Measurements from ENCODE around the gene ARID4B. TPM values are rescaled to one million over a fixed set of nuclear protein-coding genes. Genes with fewer than 3 reads are reported as not detected.

ARID4B gene
- total RNA-seq, 1 donor from 2014 or later = 17.6 TPM

- intact Hi-C loops (cut with DNase I) = no loop called here
- DNase-seq (ENCODE audit: low spot score) = no peak
Observed at GRCh38 chr1:235152235-235152634, 175.7 kb downstream of the ARID4B start.

DNA sequence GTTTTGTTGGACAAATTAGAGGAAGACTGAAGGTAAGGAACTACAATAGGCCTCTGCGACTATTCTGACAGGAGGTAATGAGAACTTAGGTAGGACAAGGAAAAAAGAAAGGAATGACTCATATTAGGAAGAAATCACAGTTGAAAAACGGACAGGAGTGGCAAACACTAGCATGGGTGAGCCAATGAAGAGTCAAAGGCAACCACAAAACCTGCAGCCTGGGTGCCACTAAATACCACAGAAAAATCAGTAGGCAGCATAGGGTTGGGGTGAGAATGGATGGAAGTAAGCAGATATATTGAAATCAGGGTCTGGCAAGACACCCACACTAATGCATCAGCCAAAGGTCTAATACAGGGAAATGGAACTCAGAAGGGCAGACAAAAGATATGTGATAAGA lies 176.9 kb downstream of the ARID4B start:
- intact Hi-C loops (cut with DNase I) = no loop called here
- no peak for DNase-seq (ENCODE audit: low spot score)

- DNase-seq (ENCODE audit: low spot score) = no peak
- intact Hi-C loops (cut with DNase I) = no loop called here
Observed at GRCh38 chr1:235149824-235150223, 178.2 kb downstream of the ARID4B start.

- no peak for DNase-seq (ENCODE audit: low spot score)
- intact Hi-C loops (cut with DNase I) = no loop called here
Observed at GRCh38 chr1:235147269-235147668, 180.7 kb downstream of the ARID4B start.

GRCh38 chr1:235145639-235146038 lies 182.3 kb downstream of the ARID4B start:
- DNase-seq (ENCODE audit: low spot score) = no peak
- intact Hi-C loops (cut with DNase I) = no loop called here

GRCh38 chr1:235142991-235143390 lies 185.0 kb downstream of the ARID4B start:
- intact Hi-C loops (cut with DNase I) = no loop called here
- DNase-seq (ENCODE audit: low spot score) = no peak

DNA sequence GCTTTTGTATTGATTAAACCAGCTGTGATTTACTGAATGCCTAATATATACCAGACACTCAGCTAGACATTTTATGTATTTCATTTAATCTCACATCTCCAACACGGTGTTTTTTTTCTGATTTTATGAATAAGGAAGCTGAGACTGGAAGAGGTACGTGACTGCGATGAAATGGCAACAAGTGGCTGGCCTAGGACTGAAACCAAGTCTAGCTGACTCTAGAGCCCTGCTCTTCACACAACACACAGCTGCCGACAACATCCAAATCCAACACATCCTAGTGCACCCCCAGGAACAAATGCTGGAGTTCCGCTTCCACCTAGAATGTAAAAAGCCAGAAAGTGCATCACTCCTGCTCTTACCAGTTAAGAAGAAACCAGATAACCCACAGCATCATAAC lies 188.7 kb downstream of the ARID4B start:
- DNase-seq (ENCODE audit: low spot score) = no peak
- intact Hi-C loops (cut with DNase I) = no loop called here

GRCh38 chr1:235138821-235139220 lies 189.2 kb downstream of the ARID4B start:
- no peak for DNase-seq (ENCODE audit: low spot score)
- intact Hi-C loops (cut with DNase I) = no loop called here

DNA sequence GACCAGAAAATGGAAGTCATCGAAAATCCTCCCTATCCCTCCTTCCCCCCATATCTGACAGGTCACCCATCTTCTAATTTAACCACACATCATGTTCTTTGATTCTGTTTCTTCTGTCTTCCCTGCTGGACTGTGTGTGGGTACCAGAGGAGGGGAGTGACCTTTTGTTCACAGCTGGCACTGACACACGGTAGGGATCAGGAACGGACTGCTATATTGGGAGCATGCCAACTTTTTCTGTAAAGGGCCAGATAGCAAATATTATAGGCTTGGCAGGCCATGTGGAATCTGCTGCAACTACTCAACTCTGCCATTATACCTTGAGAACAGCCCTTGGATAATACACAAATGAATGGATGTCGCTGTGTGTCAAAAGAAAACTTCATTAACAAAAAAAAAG lies 191.9 kb downstream of the ARID4B start:
- no peak for DNase-seq (ENCODE audit: low spot score)
- intact Hi-C loops (cut with DNase I) = no loop called here

DNA sequence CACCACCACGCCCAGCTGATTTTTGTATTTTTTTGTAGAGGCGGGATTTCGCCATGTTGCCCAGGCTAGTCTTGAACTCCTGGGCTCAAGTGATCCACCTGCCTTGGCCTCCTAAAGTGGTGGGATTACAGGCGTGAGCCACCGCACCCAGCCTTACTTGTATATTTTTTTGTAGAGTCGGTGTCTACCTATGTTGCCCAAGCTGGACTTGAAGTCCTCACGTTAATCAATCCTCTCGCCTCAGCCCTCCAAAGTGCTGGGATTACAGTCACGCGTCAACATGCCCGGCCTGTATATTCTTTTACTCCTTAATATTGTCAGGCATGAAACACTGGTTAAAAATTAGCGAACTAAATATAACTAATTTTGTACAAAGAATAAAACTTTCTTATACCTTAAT lies 193.8 kb downstream of the ARID4B start:
- no peak for DNase-seq (ENCODE audit: low spot score)
- intact Hi-C loops (cut with DNase I) = no loop called here

DNA sequence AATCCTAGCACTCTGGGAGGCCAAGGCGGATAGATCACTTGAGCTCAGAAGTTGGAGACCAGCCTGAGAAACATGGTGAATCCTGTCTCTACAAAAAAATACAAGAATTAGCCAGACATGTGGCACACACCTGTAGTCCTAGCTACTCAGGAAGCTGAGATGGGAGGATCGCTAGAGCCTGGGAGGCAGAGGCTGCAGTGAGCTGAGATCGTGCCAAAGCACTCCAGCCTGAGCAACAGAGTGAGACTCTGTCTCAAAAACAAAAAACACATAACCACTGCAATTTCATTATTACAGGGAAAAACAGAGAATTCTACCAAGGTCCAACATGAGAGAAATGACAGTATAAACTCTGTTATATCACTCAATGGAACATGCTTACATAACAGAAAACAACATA lies 194.9 kb downstream of the ARID4B start:
- intact Hi-C loops (cut with DNase I) = no loop called here
- no peak for DNase-seq (ENCODE audit: low spot score)

DNA sequence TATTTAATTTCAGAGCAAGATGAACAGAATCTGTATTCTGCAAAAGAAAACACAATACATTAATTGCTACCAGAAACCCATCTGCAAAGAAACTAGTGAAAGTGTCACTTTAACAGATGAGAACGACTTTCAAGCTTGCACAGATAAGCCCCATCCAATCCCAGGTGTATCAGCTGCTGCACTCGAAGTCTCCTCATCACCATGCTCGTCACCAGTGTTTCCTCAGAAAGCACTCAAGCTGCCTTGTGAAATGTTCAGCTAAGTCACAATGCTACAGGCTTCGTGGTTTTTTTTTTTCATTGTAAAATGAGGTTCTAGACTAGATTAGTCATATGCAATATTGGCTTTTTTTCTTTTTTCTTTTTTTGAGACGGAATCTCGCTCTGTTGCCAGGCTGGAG lies 196.0 kb downstream of the ARID4B start:
- intact Hi-C loops (cut with DNase I) = no loop called here
- DNase-seq (ENCODE audit: low spot score) = no peak

GRCh38 chr1:235130766-235131270 lies 197.2 kb downstream of the ARID4B start:
- intact Hi-C loops (cut with DNase I) = no loop called here
- DNase-seq (ENCODE audit: low spot score) = no peak

- DNase-seq (ENCODE audit: low spot score) = no peak
- intact Hi-C loops (cut with DNase I) = loop anchor here (1.0 kb wide), 1 partner anchor 31 kb away; the partner anchor contains the start of gene RBM34
Observed at GRCh38 chr1:235129774-235130570, 198.0 kb downstream of the ARID4B start.

GRCh38 chr1:235128456-235129328 lies 199.3 kb downstream of the ARID4B start, which contains the start of gene TOMM20:
TSS of gene TOMM20 (minus strand) at chr1:235128837. CDS start at chr1:235128715, 122 bp downstream.
- DNase-seq (ENCODE audit: low spot score) = peak; percentile 98
- intact Hi-C loops (cut with DNase I) = loop anchor here (1.0 kb wide), 1 partner anchor 33 kb away; the partner anchor contains the start of gene RBM34

GRCh38 chr1:235127732-235128455 lies 200.1 kb downstream of the ARID4B start:
- no peak for DNase-seq (ENCODE audit: low spot score)
- intact Hi-C loops (cut with DNase I) = no loop called here

GRCh38 chr1:235127203-235127602 lies 200.8 kb downstream of the ARID4B start:
- intact Hi-C loops (cut with DNase I) = no loop called here
- DNase-seq (ENCODE audit: low spot score) = no peak

- intact Hi-C loops (cut with DNase I) = no loop called here
- DNase-seq (ENCODE audit: low spot score) = no peak
Observed at GRCh38 chr1:235124665-235125064, 203.3 kb downstream of the ARID4B start.

DNA sequence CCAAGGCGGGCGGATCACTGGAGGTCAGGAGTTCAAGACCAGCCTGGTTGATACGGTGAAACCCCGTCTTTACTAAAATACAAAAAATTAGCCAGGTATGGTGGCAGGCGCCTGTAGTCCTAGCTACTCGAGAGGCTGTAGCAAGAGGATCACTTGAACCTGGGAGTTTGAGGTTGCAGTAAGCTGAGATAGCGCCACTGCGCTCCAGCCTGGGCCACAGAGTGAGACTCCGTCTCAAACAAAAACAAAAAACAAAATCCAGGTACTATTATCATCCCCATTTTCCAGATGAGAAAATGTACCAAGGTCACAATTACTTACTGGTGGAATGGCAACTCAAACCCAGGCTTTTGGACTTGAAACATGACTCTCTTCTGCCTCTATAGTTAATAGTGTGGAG lies 203.9 kb downstream of the ARID4B start:
- DNase-seq (ENCODE audit: low spot score) = no peak
- intact Hi-C loops (cut with DNase I) = no loop called here

DNA sequence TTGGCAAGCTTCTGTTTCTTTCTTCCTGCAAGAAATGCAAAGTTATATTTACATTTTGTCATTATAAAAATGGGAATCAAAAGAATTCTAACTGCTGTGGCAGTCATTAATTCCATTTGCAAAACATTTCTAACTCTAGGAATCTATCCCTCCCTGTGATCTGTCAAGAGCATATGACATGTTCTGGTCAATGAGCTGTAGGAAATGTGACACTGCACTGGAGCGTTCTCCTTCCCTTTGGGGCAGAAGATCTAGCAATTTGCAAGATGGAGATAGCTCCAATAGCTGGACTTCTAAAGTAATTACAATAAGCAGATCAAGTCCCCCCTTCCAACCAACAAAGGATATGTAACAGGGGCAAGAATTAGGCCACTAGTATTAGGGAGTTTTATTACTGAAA lies 205.6 kb downstream of the ARID4B start:
- DNase-seq (ENCODE audit: low spot score) = no peak
- intact Hi-C loops (cut with DNase I) = no loop called here

Data from cardiac septum (tissue), 1 donor.